ENCODE results near the gene QSOX2.

QSOX2 gene

GRCh38 chr9:136274786-136275654, 29.4 kb upstream of the QSOX2 start:
- no peaks in the 10 kb centered on the region for H3K36me3 ChIP-seq (ENCODE audit: low read depth)
- H3K4me1 ChIP-seq (ENCODE audit: insufficient read depth, poor library complexity, severe bottlenecking) = no peaks in the 10 kb centered on the region
- DNase-seq (ENCODE audit: low spot score) = no peak
- H3K27ac ChIP-seq (ENCODE audit: poor library complexity, severe bottlenecking) = no peak overlapping the region
- peaks cover 12% of the 10 kb centered on the region for H3K27me3 ChIP-seq (ENCODE audit: insufficient read depth, poor library complexity, severe bottlenecking)
- ATAC-seq (ENCODE audit: low read depth) = peak; percentile 9; the same call in 1 of the 3 replicates
- no peaks in the 10 kb centered on the region for H3K9me3 ChIP-seq (ENCODE audit: severe bottlenecking)
- H3K4me3 ChIP-seq (ENCODE audit: severe bottlenecking) = no peak overlapping the region
- TF ChIP-seq CTCF (IDR thresholded peaks at IDR 0.05; ENCODE audit: poor library complexity, severe bottlenecking) = no peak

- H3K4me1 ChIP-seq (ENCODE audit: insufficient read depth, poor library complexity, severe bottlenecking) = no peaks in the 10 kb centered on the region
- no peak for TF ChIP-seq CTCF (IDR thresholded peaks at IDR 0.05; ENCODE audit: poor library complexity, severe bottlenecking)
- H3K4me3 ChIP-seq (ENCODE audit: severe bottlenecking) = no peak overlapping the region
- peaks cover 12% of the 10 kb centered on the region for H3K27me3 ChIP-seq (ENCODE audit: insufficient read depth, poor library complexity, severe bottlenecking)
- no peaks in the 10 kb centered on the region for H3K36me3 ChIP-seq (ENCODE audit: low read depth)
- no peaks in the 10 kb centered on the region for H3K9me3 ChIP-seq (ENCODE audit: severe bottlenecking)
- DNase-seq (ENCODE audit: low spot score) = no peak
- peak; percentile 10; the same call in 1 of the 3 replicates for ATAC-seq (ENCODE audit: low read depth)
- no peak overlapping the region for H3K27ac ChIP-seq (ENCODE audit: poor library complexity, severe bottlenecking)
Observed at GRCh38 chr9:136273921-136274785, 28.5 kb upstream of the QSOX2 start.

- no peaks in the 10 kb centered on the region for H3K9me3 ChIP-seq (ENCODE audit: severe bottlenecking)
- peaks cover 12% of the 10 kb centered on the region for H3K27me3 ChIP-seq (ENCODE audit: insufficient read depth, poor library complexity, severe bottlenecking)
- TF ChIP-seq CTCF (IDR thresholded peaks at IDR 0.05; ENCODE audit: poor library complexity, severe bottlenecking) = no peak
- DNase-seq (ENCODE audit: low spot score) (no peak), ATAC-seq (ENCODE audit: low read depth) (no peak)
- H3K36me3 ChIP-seq (ENCODE audit: low read depth) = no peaks in the 10 kb centered on the region
- H3K4me3 ChIP-seq (ENCODE audit: severe bottlenecking) = no peak overlapping the region
- no peaks in the 10 kb centered on the region for H3K4me1 ChIP-seq (ENCODE audit: insufficient read depth, poor library complexity, severe bottlenecking)
- H3K27ac ChIP-seq (ENCODE audit: poor library complexity, severe bottlenecking) = no peak overlapping the region
Observed at GRCh38 chr9:136273244-136273865, 27.7 kb upstream of the QSOX2 start.

- Histone ChIP-seq H3K27ac (ENCODE audit: poor library complexity, severe bottlenecking) (no peak overlapping the region), H3K4me1 (ENCODE audit: insufficient read depth, poor library complexity, severe bottlenecking) (no peaks in the 10 kb centered on the region), H3K4me3 (ENCODE audit: severe bottlenecking) (no peak overlapping the region), H3K27me3 (ENCODE audit: insufficient read depth, poor library complexity, severe bottlenecking) (peaks cover 7% of the 10 kb centered on the region), H3K9me3 (ENCODE audit: severe bottlenecking) (no peaks in the 10 kb centered on the region), H3K36me3 (ENCODE audit: low read depth) (no peaks in the 10 kb centered on the region)
- no peak for TF ChIP-seq CTCF (IDR thresholded peaks at IDR 0.05; ENCODE audit: poor library complexity, severe bottlenecking)
- no peak for DNase-seq (ENCODE audit: low spot score)
- no peak for ATAC-seq (ENCODE audit: low read depth)
Observed at GRCh38 chr9:136270173-136270705, 24.6 kb upstream of the QSOX2 start.
